ENCODE data around the gene UFD1.

UFD1 gene, protein sequence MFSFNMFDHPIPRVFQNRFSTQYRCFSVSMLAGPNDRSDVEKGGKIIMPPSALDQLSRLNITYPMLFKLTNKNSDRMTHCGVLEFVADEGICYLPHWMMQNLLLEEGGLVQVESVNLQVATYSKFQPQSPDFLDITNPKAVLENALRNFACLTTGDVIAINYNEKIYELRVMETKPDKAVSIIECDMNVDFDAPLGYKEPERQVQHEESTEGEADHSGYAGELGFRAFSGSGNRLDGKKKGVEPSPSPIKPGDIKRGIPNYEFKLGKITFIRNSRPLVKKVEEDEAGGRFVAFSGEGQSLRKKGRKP

DNA sequence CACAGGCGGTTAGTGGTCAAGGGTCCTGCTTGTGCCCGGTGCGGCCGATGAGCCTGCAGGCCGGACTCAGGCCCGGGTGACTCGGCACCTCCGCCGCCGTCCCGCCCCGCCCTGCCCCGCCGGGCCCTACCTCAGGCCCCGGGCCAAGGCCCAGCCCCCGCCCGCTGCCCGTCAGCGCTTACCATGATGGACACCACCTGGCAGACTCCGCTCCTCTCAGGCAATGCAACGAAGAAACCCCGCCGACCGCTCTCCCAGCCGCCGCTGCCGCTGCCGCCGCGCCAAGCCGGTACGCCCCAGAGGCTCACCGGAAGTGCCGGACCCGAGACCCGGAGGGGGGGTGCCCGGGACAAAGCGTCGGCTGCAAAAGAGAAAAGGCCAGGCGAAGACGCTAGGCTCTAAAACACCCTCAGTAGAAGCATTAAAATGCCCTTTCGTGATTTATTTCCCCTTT lies at the start of gene UFD1:
Gene UFD1 (minus strand): TSS at position 293 of the 454 bp plus-strand sequence. CDS start 108 bp downstream, at position 185.
- Histone ChIP-seq H3K4me3 (ENCODE audit: low read depth in 1 of 2, low read length in 2 of 2) (peak within 1 kb of the TSS; percentile 82 to 95), H3K9me3 (ENCODE audit: control insufficient read depth in 1 of 2, low read length in 2 of 2) (no peaks in the 10 kb centered on the region), H3K27me3 (ENCODE audit: low read depth, low read length) (no peaks in the 10 kb centered on the region), H3K27ac (ENCODE audit: low read length) (peak within 1 kb of the TSS; percentile 96), H3K4me1 (ENCODE audit: control insufficient read depth in 1 of 2, insufficient read depth in 2 of 2, low read length in 2 of 2) (peaks cover 4 to 21% of the 10 kb centered on the region in 2 donors), H3K36me3 (ENCODE audit: control insufficient read depth in 1 of 2, insufficient read depth in 2 of 2, low read length in 2 of 2) (peaks cover 1 to 12% of the 10 kb centered on the region in 2 donors)

DNA sequence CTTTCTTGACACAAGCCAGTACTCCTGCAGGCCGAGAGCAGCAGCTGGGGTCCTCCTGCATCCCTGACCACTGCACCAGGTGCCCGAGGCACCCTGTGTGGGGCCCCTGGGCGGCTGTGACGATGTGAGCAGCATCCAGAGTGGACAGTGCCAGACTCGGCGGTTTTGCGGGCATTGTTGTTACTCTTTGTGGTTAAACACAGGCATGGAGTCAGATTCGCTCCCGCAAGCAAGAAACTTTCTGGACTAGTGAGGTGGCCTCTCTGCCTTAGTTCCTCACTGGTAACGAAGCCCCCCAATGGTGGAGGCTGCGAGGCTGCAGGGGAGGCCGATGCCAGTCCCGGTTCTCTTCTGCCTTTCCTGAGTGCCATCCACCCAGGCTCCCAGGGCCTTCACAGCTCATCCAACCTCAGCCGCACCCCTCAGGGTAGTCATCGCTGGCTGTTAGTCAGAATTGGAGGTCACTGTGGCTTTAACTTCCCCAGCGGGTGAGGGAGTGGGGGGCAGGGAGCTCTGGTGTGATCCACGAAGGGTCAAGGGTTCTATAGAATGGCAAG lies 48.9 kb upstream of the UFD1 start:
- H3K4me1 ChIP-seq (ENCODE audit: control insufficient read depth in 1 of 2, insufficient read depth in 2 of 2, low read length in 2 of 2): peaks cover 0 to 18% of the 10 kb centered on the region in 2 donors
- no peaks in the 10 kb centered on the region for H3K36me3 ChIP-seq (ENCODE audit: control insufficient read depth in 1 of 2, insufficient read depth in 2 of 2, low read length in 2 of 2)
- no peaks in the 10 kb centered on the region for H3K9me3 ChIP-seq (ENCODE audit: control insufficient read depth in 1 of 2, low read length in 2 of 2)
- peaks cover 14% of the 10 kb centered on the region for H3K27me3 ChIP-seq (ENCODE audit: low read depth, low read length)
- no peak overlapping the region for H3K27ac ChIP-seq (ENCODE audit: low read length)
- no peak overlapping the region for H3K4me3 ChIP-seq (ENCODE audit: low read depth in 1 of 2, low read length in 2 of 2)

DNA sequence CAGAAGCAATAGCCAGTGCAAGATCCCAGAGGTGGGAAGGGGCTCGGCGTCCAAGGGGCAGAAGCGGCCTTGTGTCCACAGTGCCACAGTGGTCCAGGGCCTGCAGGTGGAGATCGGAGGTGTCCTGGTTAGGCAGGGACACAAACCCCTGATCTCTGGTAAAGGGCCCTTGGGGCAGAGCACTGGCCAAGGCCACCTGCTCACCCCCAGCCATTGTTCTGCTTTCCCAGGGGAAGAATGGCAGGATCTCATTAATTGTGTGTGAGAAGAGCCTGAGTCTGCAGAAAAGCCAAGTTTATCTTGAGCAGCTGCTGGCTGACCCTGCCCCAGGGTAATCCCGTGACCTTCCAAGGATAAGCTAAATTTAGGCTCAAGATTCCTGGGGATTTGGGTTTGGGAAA lies 48.3 kb upstream of the UFD1 start:
- Histone ChIP-seq H3K36me3 (ENCODE audit: control insufficient read depth in 1 of 2, insufficient read depth in 2 of 2, low read length in 2 of 2) (no peaks in the 10 kb centered on the region), H3K4me1 (ENCODE audit: control insufficient read depth in 1 of 2, insufficient read depth in 2 of 2, low read length in 2 of 2) (peaks cover 0 to 18% of the 10 kb centered on the region in 2 donors), H3K9me3 (ENCODE audit: control insufficient read depth in 1 of 2, low read length in 2 of 2) (no peaks in the 10 kb centered on the region), H3K4me3 (ENCODE audit: low read depth in 1 of 2, low read length in 2 of 2) (no peak overlapping the region), H3K27me3 (ENCODE audit: low read depth, low read length) (peaks cover 14% of the 10 kb centered on the region), H3K27ac (ENCODE audit: low read length) (no peak overlapping the region)

DNA sequence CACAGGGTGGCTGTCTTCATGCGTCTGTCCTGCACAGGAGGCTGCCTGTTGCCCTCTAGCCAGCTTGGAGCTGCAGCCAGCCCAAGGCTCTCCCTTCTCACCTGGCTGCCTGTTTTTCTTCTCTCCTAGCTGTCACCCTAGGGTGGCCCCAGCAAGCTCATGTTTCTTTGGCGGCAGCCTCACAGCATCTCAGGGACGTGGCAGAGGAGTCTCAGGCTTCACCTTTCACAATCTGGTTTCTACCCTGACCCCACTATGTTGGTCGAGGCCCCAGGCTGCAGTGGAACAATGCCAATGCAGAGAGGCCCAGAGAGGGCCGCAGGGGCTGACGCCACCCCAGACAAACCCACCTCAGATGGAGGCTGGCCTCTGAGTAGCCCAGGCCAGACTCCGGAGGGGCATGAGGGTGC lies 47.7 kb upstream of the UFD1 start:
- Histone ChIP-seq H3K27me3 (ENCODE audit: low read depth, low read length) (peaks cover 14% of the 10 kb centered on the region), H3K9me3 (ENCODE audit: control insufficient read depth in 1 of 2, low read length in 2 of 2) (no peaks in the 10 kb centered on the region), H3K4me3 (ENCODE audit: low read depth in 1 of 2, low read length in 2 of 2) (no peak overlapping the region), H3K27ac (ENCODE audit: low read length) (no peak overlapping the region), H3K36me3 (ENCODE audit: control insufficient read depth in 1 of 2, insufficient read depth in 2 of 2, low read length in 2 of 2) (no peaks in the 10 kb centered on the region), H3K4me1 (ENCODE audit: control insufficient read depth in 1 of 2, insufficient read depth in 2 of 2, low read length in 2 of 2) (peaks cover 0 to 18% of the 10 kb centered on the region in 2 donors)

DNA sequence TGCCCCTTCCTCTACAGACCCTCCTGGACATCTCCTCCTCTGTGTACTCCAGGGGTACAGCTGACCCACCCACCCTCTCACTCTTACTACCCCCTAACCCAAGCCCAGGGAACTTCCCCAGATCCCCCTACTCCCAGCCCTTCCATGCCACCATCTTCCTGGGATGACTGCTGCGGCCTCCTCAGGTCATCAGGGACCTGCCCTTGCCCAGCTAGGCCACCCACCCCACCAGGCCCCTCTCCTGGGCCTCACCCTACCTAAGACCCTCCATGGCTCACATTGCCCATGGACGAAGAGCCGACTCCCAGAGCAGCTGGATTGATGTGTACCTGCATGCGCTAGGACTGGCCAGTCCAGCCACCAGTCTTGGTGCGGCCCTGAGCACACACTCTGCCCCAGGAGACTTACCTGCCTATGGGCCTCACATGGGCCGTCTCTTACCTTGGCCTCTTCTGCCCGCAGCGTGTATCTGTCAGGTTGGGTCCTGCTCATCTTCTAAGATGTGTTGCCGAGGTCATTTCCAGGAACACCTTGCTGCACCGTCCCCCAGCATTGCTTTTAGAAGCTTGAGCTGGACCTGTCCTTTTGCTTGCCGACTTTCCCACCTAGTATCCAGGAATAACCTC lies 47.2 kb upstream of the UFD1 start:
- H3K4me1 ChIP-seq (ENCODE audit: control insufficient read depth in 1 of 2, insufficient read depth in 2 of 2, low read length in 2 of 2): peaks cover 0 to 18% of the 10 kb centered on the region in 2 donors
- H3K27ac ChIP-seq (ENCODE audit: low read length): no peak overlapping the region
- no peak overlapping the region for H3K4me3 ChIP-seq (ENCODE audit: low read depth in 1 of 2, low read length in 2 of 2)
- peaks cover 14% of the 10 kb centered on the region for H3K27me3 ChIP-seq (ENCODE audit: low read depth, low read length)
- H3K36me3 ChIP-seq (ENCODE audit: control insufficient read depth in 1 of 2, insufficient read depth in 2 of 2, low read length in 2 of 2): no peaks in the 10 kb centered on the region
- H3K9me3 ChIP-seq (ENCODE audit: control insufficient read depth in 1 of 2, low read length in 2 of 2): no peaks in the 10 kb centered on the region

DNA sequence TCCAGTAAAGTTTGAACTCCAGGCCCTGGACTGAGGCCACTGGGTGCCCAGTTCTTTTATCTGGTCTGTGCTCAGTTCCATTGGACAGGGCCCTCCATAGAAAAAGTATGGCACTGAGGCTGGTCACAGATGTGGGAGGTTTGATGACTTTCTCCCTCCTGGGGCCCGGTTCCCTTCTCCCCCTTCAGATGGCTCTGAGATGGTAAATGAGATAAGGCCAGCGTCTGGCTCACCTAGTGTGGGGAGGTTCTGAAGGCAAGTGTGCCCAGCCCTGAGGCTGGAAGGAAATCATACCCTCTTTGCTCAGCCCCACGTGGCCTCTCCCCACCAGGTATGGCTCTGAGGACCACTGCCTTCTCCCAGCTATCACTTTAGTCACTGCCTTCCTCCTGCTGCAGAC lies 46.7 kb upstream of the UFD1 start:
- peaks cover 0 to 18% of the 10 kb centered on the region in 2 donors for H3K4me1 ChIP-seq (ENCODE audit: control insufficient read depth in 1 of 2, insufficient read depth in 2 of 2, low read length in 2 of 2)
- no peak overlapping the region for H3K4me3 ChIP-seq (ENCODE audit: low read depth in 1 of 2, low read length in 2 of 2)
- H3K27me3 ChIP-seq (ENCODE audit: low read depth, low read length): peaks cover 14% of the 10 kb centered on the region
- no peaks in the 10 kb centered on the region for H3K36me3 ChIP-seq (ENCODE audit: control insufficient read depth in 1 of 2, insufficient read depth in 2 of 2, low read length in 2 of 2)
- no peaks in the 10 kb centered on the region for H3K9me3 ChIP-seq (ENCODE audit: control insufficient read depth in 1 of 2, low read length in 2 of 2)
- H3K27ac ChIP-seq (ENCODE audit: low read length): no peak overlapping the region

DNA sequence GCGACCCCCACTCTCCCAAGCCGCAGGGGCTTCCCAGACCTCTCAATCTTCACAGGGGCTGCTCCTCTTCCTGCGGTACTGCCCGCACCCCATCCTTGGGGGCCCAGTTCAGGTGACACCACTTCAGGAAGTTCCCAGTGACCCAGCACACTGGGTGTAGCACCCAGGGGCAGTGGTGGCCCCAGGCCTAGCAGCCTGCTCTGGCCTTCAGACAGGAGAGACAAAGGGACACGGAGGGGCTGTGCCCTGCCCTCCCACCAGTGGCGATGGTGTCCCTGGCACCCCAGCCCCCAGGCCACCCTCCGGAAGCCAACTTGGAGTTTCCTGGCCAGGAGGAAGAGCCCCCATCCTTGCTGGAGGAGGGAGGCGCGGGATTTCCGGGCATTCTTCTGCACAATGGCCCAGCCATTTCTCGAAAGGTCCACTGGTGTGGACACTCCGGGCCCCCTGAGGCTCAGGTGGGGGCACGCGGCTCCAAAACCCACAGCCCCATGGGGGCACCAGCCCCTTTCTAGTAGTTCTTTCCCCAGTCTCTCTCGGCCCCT lies 46.2 kb upstream of the UFD1 start:
- Histone ChIP-seq H3K27ac (ENCODE audit: low read length) (no peak overlapping the region), H3K36me3 (ENCODE audit: control insufficient read depth in 1 of 2, insufficient read depth in 2 of 2, low read length in 2 of 2) (no peaks in the 10 kb centered on the region), H3K4me3 (ENCODE audit: low read depth in 1 of 2, low read length in 2 of 2) (no peak overlapping the region), H3K9me3 (ENCODE audit: control insufficient read depth in 1 of 2, low read length in 2 of 2) (no peaks in the 10 kb centered on the region), H3K4me1 (ENCODE audit: control insufficient read depth in 1 of 2, insufficient read depth in 2 of 2, low read length in 2 of 2) (peaks cover 0 to 18% of the 10 kb centered on the region in 2 donors), H3K27me3 (ENCODE audit: low read depth, low read length) (peaks cover 14% of the 10 kb centered on the region)

DNA sequence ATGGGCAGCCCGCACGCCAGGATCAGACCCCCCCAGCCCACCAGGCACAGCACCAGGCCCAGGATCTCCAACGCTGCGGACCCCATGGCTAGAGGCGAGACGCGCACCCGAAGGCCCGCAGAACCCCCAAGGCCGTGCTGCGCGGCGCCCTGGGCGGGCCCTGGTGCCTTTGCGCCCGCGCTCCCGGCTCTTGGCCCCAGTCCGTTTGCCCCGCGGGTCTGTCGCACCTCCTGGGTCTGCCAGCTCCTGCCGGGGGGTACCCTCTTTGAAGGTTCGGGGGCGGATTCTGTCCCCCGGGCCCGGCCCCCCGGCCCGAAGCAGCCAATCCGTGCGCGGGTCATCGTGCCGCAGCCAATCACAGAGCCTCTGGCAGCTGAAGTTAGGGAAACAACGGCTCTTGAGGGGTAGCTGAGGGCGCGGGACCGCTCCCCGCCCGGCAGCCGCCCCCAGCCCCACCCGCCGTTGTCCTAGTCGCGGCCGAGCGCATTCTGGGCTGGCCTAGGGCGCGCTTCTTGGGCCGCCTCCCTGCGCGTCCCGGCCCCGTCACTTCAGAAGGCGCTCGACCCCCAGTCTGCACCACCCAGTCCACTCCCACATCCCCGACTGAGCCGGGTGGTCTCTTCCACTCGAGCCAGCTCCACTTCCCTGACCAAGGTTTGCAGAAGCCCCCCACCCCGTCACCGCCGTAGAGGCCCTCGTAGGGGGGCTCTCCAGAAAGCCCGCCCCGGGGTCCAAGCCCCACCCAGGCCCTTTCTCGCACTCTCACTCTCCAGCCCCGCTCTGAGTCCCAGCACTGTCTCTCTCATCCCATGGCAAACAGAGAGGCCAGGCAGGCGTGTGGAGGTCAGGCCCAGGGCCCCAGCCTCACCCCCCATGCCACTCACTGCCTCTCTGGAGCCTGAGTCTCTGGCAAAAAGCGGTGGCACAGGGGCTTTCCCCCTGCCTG lies 45.5 kb upstream of the UFD1 start, which contains the start of gene CLDN5:
Gene CLDN5 (minus strand): TSS at position 241 of the 946 bp plus-strand sequence. CDS start 155 bp downstream, at position 86.
- Histone ChIP-seq H3K27ac (ENCODE audit: low read length) (no peak within 1 kb of the TSS), H3K27me3 (ENCODE audit: low read depth, low read length) (peaks cover 14% of the 10 kb centered on the region), H3K9me3 (ENCODE audit: control insufficient read depth in 1 of 2, low read length in 2 of 2) (no peaks in the 10 kb centered on the region), H3K36me3 (ENCODE audit: control insufficient read depth in 1 of 2, insufficient read depth in 2 of 2, low read length in 2 of 2) (no peaks in the 10 kb centered on the region), H3K4me1 (ENCODE audit: control insufficient read depth in 1 of 2, insufficient read depth in 2 of 2, low read length in 2 of 2) (peaks cover 0 to 18% of the 10 kb centered on the region in 2 donors), H3K4me3 (ENCODE audit: low read depth in 1 of 2, low read length in 2 of 2) (peak within 1 kb of the TSS; percentile 11 to 56)

DNA sequence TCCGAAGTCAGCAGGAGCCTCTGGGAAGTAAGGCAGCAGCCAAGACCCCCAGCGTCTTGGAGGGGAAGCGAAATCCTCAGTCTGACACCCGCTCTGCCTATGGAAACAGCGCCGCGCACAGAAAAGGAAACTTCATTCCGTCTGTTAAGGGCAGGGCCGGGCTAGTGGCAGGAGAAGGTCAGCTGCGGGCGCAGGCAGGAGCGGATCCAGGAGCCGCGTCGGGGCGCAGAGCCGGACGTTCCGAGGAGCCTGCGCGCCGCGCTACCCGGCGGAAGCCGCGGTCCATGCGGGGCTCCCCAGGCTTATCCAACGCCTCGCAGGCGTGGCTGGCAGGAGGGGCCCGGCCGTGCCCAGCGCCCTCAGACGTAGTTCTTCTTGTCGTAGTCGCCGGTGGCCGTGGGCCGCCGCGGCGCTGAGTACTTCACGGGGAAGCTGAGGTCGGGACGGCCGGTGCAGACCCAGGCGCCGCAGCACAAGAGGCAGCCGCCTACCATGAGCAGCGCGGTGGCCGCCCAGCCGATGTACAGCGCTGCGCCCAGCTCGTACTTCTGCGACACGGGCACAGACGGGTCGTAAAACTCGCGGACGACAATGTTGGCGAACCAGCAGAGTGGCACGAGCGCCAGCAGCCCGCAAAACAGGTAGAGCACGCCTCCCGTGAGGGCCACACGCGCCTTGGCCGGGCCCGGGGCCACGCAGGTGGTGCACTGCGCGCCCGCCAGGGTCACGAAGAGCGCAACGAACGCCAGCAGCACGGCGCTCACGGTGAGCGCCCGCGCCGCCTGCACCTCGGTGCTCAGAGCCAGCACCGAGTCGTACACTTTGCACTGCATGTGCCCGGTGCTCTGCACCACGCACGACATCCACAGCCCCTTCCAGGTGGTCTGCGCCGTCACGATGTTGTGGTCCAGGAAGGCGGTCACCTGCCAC lies 44.5 kb upstream of the UFD1 start:
- Histone ChIP-seq H3K4me1 (ENCODE audit: control insufficient read depth in 1 of 2, insufficient read depth in 2 of 2, low read length in 2 of 2) (peaks cover 0 to 18% of the 10 kb centered on the region in 2 donors), H3K27me3 (ENCODE audit: low read depth, low read length) (peaks cover 14% of the 10 kb centered on the region), H3K9me3 (ENCODE audit: control insufficient read depth in 1 of 2, low read length in 2 of 2) (no peaks in the 10 kb centered on the region), H3K27ac (ENCODE audit: low read length) (no peak overlapping the region), H3K36me3 (ENCODE audit: control insufficient read depth in 1 of 2, insufficient read depth in 2 of 2, low read length in 2 of 2) (no peaks in the 10 kb centered on the region), H3K4me3 (ENCODE audit: low read depth in 1 of 2, low read length in 2 of 2) (peak overlapping the region; percentile 37 to 56)

DNA sequence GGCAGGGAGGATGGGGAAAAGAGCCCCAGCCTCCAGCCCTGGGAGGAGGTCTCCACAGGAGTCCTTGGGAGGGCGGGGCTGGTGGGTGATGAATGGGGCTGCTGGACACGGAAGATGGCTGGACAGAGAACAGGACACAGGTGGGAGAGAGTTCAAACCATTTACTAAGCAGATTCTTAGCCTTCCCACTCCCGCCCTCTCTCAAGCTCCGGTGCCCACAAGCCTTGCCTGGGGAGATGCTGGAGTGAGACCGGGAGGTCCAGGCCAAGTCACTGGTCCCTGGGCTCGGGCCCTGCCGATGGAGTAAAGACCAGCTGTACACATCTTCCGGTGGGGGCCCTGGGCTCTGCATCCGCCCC lies 43.9 kb upstream of the UFD1 start:
- no peaks in the 10 kb centered on the region for H3K36me3 ChIP-seq (ENCODE audit: control insufficient read depth in 1 of 2, insufficient read depth in 2 of 2, low read length in 2 of 2)
- H3K27me3 ChIP-seq (ENCODE audit: low read depth, low read length): peaks cover 14% of the 10 kb centered on the region
- no peak overlapping the region for H3K27ac ChIP-seq (ENCODE audit: low read length)
- peaks cover 0 to 18% of the 10 kb centered on the region in 2 donors for H3K4me1 ChIP-seq (ENCODE audit: control insufficient read depth in 1 of 2, insufficient read depth in 2 of 2, low read length in 2 of 2)
- no peaks in the 10 kb centered on the region for H3K9me3 ChIP-seq (ENCODE audit: control insufficient read depth in 1 of 2, low read length in 2 of 2)
- peak overlapping the region; percentile 37 to 56 for H3K4me3 ChIP-seq (ENCODE audit: low read depth in 1 of 2, low read length in 2 of 2)

Measured in muscle layer of duodenum (tissue), 2 donors.